ENCODE measurements around the gene NOS1AP.

NOS1AP gene

GRCh38 chr1:162270016-162270770 lies 200.7 kb downstream of the NOS1AP start:
- H3K9me3 Mint-ChIP-seq = no peaks in the 10 kb centered on the region

DNA sequence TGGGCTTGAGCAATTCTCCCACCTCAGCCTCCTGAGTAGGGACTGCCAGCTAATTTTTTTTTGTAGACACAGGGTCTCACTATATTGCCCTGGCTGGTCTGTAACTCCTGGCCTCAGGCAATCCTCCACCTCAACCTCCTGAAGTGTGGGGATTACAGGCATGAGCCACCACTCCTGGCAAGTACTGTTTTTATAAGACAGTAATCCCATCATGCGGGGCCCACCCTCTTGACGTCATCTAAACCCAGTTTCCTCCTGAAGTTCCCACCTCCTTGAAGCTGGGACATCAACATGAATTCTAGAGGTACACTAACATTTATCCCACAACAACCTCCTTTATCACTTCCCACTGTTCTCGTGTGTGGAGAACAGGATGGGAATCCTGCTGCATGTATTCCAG lies 202.5 kb downstream of the NOS1AP start:
- Mint-ChIP-seq H3K4me1 (ENCODE audit: low read depth) (no peaks in the 10 kb centered on the region), H3K27ac (no peak overlapping the region), H3K9me3 (no peaks in the 10 kb centered on the region), H3K4me3 (no peak overlapping the region), H3K36me3 (ENCODE audit: low read depth) (no peaks in the 10 kb centered on the region), H3K27me3 (ENCODE audit: low read depth) (peaks cover 9% of the 10 kb centered on the region)

More at GRCh38 chr1:162270016-162270770, 200.7 kb downstream of the NOS1AP start:
- Mint-ChIP-seq H3K27me3 (ENCODE audit: low read depth) (peaks cover 9% of the 10 kb centered on the region), H3K4me1 (ENCODE audit: low read depth) (no peaks in the 10 kb centered on the region), H3K27ac (no peak overlapping the region), H3K36me3 (ENCODE audit: low read depth) (no peaks in the 10 kb centered on the region), H3K4me3 (no peak overlapping the region)

DNA sequence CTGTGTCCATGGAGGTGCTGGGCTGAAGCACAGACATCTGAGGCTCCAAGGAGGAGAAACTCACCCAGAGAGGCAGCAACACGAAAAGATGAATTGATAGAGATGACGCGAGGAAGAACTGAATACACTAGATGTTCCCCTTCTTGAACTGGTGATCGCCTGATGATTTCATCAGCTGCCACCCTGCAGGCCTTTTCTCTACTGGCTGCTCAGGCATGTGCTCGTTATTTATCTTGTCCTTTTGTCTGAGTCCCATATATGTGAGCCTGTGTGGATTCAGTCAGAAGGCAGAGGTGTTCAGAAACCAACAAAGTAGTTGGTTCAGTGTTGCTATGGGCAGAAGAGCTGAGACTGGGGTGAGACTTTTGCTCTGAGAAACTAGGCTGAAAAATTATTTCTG lies 202.9 kb downstream of the NOS1AP start:
- H3K27me3 Mint-ChIP-seq (ENCODE audit: low read depth) = peaks cover 9% of the 10 kb centered on the region
- no peaks in the 10 kb centered on the region for H3K9me3 Mint-ChIP-seq
- H3K36me3 Mint-ChIP-seq (ENCODE audit: low read depth) = no peaks in the 10 kb centered on the region
- no peaks in the 10 kb centered on the region for H3K4me1 Mint-ChIP-seq (ENCODE audit: low read depth)
- H3K27ac Mint-ChIP-seq = no peak overlapping the region
- H3K4me3 Mint-ChIP-seq = no peak overlapping the region

DNA sequence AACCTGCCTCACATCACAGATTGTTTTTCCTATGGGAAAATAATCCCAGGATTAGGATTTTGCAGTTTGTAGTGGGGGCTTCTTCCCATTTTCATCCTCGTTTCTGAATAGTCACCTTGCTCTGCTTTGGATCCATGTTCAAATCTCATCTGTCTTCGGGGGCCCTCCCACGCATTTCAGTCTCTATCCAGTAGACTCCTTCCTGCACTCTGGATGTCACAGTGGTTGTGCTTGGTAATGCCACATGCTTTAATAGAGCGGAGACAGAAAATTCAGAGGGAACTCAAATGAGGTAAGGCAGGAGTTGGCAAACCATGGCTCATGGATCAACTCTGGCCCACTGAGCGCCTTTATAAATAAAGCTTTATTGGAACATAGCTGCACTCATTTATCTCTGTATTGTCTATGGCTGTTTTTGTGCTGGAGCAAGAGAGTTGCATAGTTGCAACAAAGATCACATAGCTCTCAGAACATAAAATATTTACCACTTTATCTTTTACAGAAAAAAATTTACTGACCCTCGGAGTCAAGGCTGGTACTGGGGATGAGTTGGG lies 206.2 kb downstream of the NOS1AP start:
- Mint-ChIP-seq H3K27me3 (ENCODE audit: low read depth) (peaks cover 12% of the 10 kb centered on the region), H3K4me1 (ENCODE audit: low read depth) (no peaks in the 10 kb centered on the region), H3K27ac (no peak overlapping the region), H3K36me3 (ENCODE audit: low read depth) (no peaks in the 10 kb centered on the region), H3K4me3 (no peak overlapping the region), H3K9me3 (no peaks in the 10 kb centered on the region)

GRCh38 chr1:162276493-162276892 lies 207.0 kb downstream of the NOS1AP start:
- Mint-ChIP-seq H3K4me1 (ENCODE audit: low read depth) (no peaks in the 10 kb centered on the region), H3K4me3 (no peak overlapping the region), H3K27me3 (ENCODE audit: low read depth) (peaks cover 16% of the 10 kb centered on the region), H3K27ac (no peak overlapping the region), H3K36me3 (ENCODE audit: low read depth) (no peaks in the 10 kb centered on the region), H3K9me3 (no peaks in the 10 kb centered on the region)

- H3K27me3 Mint-ChIP-seq (ENCODE audit: low read depth) = peaks cover 19% of the 10 kb centered on the region
- H3K9me3 Mint-ChIP-seq = no peaks in the 10 kb centered on the region
- no peak overlapping the region for H3K27ac Mint-ChIP-seq
- H3K4me1 Mint-ChIP-seq (ENCODE audit: low read depth) = no peaks in the 10 kb centered on the region
- H3K4me3 Mint-ChIP-seq = no peak overlapping the region
- H3K36me3 Mint-ChIP-seq (ENCODE audit: low read depth) = no peaks in the 10 kb centered on the region
Observed at GRCh38 chr1:162279136-162279498, 209.6 kb downstream of the NOS1AP start.

- Mint-ChIP-seq H3K27ac (no peak overlapping the region), H3K9me3 (no peaks in the 10 kb centered on the region), H3K27me3 (ENCODE audit: low read depth) (peaks cover 26% of the 10 kb centered on the region), H3K36me3 (ENCODE audit: low read depth) (no peaks in the 10 kb centered on the region), H3K4me3 (no peak overlapping the region), H3K4me1 (ENCODE audit: low read depth) (no peaks in the 10 kb centered on the region)
Observed at GRCh38 chr1:162281426-162281825, 211.9 kb downstream of the NOS1AP start.

DNA sequence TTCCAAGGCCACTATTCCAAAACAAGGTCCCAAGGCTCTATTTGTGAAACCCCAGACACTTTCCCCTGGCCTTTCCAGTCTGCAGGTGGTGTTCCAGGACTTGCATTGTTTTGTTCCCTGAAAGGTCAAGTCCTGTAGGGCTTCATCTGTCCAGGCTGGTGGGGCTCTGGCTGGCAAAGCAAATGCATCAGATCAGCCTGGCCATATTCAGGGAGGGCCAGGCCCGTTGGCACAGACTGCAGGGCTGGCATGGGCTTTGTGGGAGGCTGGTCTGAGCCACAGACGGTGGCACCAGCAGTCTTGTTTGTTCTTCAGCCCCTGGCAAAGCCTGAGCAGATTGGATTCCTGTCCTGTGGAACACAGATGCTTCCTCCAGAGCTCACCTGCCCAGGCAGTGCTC lies 214.2 kb downstream of the NOS1AP start:
- Mint-ChIP-seq H3K9me3 (no peaks in the 10 kb centered on the region), H3K27me3 (ENCODE audit: low read depth) (peaks cover 18% of the 10 kb centered on the region), H3K4me1 (ENCODE audit: low read depth) (no peaks in the 10 kb centered on the region), H3K36me3 (ENCODE audit: low read depth) (no peaks in the 10 kb centered on the region), H3K4me3 (no peak overlapping the region), H3K27ac (no peak overlapping the region)

GRCh38 chr1:162284206-162284955 lies 214.9 kb downstream of the NOS1AP start:
- Mint-ChIP-seq H3K36me3 (ENCODE audit: low read depth) (no peaks in the 10 kb centered on the region), H3K4me1 (ENCODE audit: low read depth) (no peaks in the 10 kb centered on the region), H3K9me3 (no peaks in the 10 kb centered on the region), H3K27ac (no peak overlapping the region), H3K27me3 (ENCODE audit: low read depth) (peaks cover 17% of the 10 kb centered on the region), H3K4me3 (no peak overlapping the region)

GRCh38 chr1:162285149-162285561 lies 215.7 kb downstream of the NOS1AP start:
- Mint-ChIP-seq H3K4me3 (no peak overlapping the region), H3K4me1 (ENCODE audit: low read depth) (no peaks in the 10 kb centered on the region), H3K27ac (no peak overlapping the region), H3K36me3 (ENCODE audit: low read depth) (no peaks in the 10 kb centered on the region), H3K9me3 (no peaks in the 10 kb centered on the region), H3K27me3 (ENCODE audit: low read depth) (peaks cover 13% of the 10 kb centered on the region)

GRCh38 chr1:162291000-162291399 lies 221.5 kb downstream of the NOS1AP start:
- Mint-ChIP-seq H3K27me3 (ENCODE audit: low read depth) (no peaks in the 10 kb centered on the region), H3K27ac (no peak overlapping the region), H3K4me3 (no peak overlapping the region), H3K9me3 (no peaks in the 10 kb centered on the region), H3K4me1 (ENCODE audit: low read depth) (no peaks in the 10 kb centered on the region), H3K36me3 (ENCODE audit: low read depth) (no peaks in the 10 kb centered on the region)

- Mint-ChIP-seq H3K36me3 (ENCODE audit: low read depth) (no peaks in the 10 kb centered on the region), H3K4me3 (no peak overlapping the region), H3K27me3 (ENCODE audit: low read depth) (no peaks in the 10 kb centered on the region), H3K9me3 (no peaks in the 10 kb centered on the region), H3K27ac (no peak overlapping the region), H3K4me1 (ENCODE audit: low read depth) (no peaks in the 10 kb centered on the region)
Observed at GRCh38 chr1:162292422-162292849, 222.9 kb downstream of the NOS1AP start.

GRCh38 chr1:162293073-162293692 lies 223.7 kb downstream of the NOS1AP start:
- no peaks in the 10 kb centered on the region for H3K4me1 Mint-ChIP-seq (ENCODE audit: low read depth)
- no peaks in the 10 kb centered on the region for H3K27me3 Mint-ChIP-seq (ENCODE audit: low read depth)
- no peak overlapping the region for H3K27ac Mint-ChIP-seq
- no peaks in the 10 kb centered on the region for H3K9me3 Mint-ChIP-seq
- no peaks in the 10 kb centered on the region for H3K36me3 Mint-ChIP-seq (ENCODE audit: low read depth)
- no peak overlapping the region for H3K4me3 Mint-ChIP-seq

DNA sequence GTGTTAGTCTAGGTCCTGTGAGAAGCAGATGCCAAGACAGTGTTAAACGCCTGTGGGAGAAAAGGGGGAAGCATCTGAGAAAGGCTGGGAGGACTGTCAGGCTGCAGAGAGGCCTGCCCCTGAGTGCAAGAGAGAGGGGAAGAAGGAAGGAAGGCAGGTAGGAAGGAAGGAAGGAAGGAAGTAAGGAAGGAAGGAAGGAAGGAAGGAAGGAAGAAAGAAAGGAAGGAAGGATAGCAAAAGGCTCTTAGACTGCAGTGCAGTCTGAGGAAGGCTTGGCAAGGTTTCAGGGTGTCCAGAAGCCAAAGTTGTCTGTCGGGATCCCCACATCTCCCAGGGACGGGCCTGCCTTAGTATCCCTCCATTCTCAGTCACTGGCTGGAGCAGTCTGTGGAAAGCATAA lies 224.5 kb downstream of the NOS1AP start:
- Mint-ChIP-seq H3K27me3 (ENCODE audit: low read depth) (peaks cover under 1% of the 10 kb centered on the region), H3K9me3 (no peaks in the 10 kb centered on the region), H3K36me3 (ENCODE audit: low read depth) (no peaks in the 10 kb centered on the region), H3K4me3 (no peak overlapping the region), H3K4me1 (ENCODE audit: low read depth) (no peaks in the 10 kb centered on the region), H3K27ac (no peak overlapping the region)

DNA sequence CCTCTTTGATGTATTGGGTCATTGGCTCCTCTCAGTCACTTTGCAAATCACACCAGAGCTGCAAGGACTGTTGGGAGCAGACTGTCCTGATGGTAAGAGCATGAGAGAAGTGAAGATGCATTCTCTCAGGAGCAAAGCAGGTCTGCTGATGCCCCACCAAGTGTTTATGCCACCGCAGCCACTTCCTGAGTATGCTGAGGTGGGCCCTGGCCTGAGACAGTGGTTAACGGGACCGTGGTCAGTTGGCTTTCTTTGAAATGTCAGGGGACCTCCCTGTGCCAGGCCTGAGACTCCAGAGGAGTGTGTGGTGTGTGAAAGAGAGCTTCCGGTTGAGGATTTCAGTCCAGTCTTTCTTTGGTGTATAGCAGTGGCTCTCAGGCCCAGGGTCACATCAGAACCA lies 227.7 kb downstream of the NOS1AP start:
- H3K27ac Mint-ChIP-seq = no peak overlapping the region
- no peaks in the 10 kb centered on the region for H3K9me3 Mint-ChIP-seq
- H3K27me3 Mint-ChIP-seq (ENCODE audit: low read depth) = peaks cover 13% of the 10 kb centered on the region
- no peaks in the 10 kb centered on the region for H3K36me3 Mint-ChIP-seq (ENCODE audit: low read depth)
- no peaks in the 10 kb centered on the region for H3K4me1 Mint-ChIP-seq (ENCODE audit: low read depth)
- H3K4me3 Mint-ChIP-seq = no peak overlapping the region
